ENCODE data around the gene ARMH4.

DNA sequence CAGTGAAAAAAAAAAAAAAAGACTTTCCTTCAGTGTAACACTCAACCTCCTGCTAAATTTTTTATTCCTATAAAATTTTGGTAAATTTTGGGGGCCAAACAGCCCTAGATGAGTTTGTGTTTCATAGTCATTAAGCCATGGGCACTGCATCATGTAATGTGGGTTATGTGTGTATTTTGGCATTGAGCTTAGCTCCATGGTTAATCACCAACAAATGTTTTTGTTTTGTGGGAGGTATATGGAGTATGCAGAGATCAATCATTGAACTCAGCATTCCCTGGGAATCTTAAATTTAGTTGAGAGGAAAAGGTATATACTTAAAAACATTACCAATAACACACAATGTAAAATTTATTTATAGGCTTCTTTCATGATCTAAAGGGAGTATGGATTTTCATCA, 8.5 kb upstream of the ARMH4 start:
- no peak for TF ChIP-seq MXI1 (IDR thresholded peaks at IDR 0.05; ENCODE audit: low read depth, low read length)
- TF ChIP-seq, protein P1, sequence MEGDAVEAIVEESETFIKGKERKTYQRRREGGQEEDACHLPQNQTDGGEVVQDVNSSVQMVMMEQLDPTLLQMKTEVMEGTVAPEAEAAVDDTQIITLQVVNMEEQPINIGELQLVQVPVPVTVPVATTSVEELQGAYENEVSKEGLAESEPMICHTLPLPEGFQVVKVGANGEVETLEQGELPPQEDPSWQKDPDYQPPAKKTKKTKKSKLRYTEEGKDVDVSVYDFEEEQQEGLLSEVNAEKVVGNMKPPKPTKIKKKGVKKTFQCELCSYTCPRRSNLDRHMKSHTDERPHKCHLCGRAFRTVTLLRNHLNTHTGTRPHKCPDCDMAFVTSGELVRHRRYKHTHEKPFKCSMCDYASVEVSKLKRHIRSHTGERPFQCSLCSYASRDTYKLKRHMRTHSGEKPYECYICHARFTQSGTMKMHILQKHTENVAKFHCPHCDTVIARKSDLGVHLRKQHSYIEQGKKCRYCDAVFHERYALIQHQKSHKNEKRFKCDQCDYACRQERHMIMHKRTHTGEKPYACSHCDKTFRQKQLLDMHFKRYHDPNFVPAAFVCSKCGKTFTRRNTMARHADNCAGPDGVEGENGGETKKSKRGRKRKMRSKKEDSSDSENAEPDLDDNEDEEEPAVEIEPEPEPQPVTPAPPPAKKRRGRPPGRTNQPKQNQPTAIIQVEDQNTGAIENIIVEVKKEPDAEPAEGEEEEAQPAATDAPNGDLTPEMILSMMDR (IDR thresholded peaks at IDR 0.05 in 2 of 3, conservative IDR thresholded peaks at IDR 0.05 in 1 of 3; ENCODE audit: control insufficient read depth in 2 of 3, extremely low read depth in 1 of 3, insufficient read depth in 1 of 3, low read depth in 3 of 3, low read length in 3 of 3), result no peak
